Hematopoietic multipotent progenitor cell treated with erythropoietin and hydrocortisone succinate and interleukin-3 and kit ligand, for 17 days (in vitro differentiated cells): Measurements from ENCODE around the gene AICDA.
"Not testable (repeated sequence)": the region's sequence is repeated elsewhere in the genome, so short reads cannot be mapped to it uniquely, and the experiment has no call there.

Experiments
- DNase-seq: peaks from one replicate; pipeline ENCODE4 v3.0.0-alpha.2; 2015; ENCODE audit warnings: low spot score

Gene AICDA

GRCh38 chr12:8609061-8609570, 3.5 kb downstream of the AICDA start:
- DNase-seq, result peak; percentile 22

DNA sequence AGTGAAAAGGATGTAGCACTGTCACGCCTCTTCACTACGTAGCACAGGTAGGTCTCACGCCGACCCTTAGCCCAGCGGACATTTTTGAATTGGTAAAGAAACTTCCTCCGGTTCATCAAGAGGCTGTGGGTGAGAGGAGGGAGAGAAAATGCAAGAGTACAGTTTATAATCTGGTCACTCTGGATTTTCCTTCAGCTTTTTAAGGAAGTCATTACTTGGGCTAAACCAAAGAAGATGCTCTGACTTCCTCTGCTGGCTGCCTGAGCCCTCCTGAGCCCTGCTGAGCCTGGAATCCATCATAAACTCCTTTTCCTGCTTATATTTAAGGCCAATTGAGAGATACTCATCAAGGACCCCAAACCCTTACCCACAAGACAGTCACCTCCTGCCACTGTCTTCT, 5.8 kb downstream of the AICDA start:
- DNase-seq, result no peak

- no peak for DNase-seq
Measured at GRCh38 chr12:8605057-8605456, 7.6 kb downstream of the AICDA start.

DNA sequence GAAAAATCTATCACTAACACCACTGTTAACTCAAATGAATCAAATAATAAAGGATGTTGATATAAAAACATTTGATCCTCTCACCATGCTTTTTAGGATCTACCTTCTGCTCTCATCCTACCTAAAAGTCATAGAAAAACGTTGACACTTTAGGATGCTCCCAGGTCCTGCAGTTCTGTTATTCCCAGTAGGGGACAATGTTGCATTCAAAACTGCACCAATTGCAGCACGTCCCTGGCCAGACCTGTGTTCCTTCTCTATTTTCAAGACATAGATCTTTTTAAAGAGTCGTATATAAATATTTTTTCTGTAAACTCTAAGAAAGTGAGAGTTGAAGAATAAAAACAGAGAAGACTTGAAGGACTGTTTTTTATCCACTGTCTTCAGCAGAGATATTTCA, 8.8 kb downstream of the AICDA start:
- DNase-seq, result no peak

DNA sequence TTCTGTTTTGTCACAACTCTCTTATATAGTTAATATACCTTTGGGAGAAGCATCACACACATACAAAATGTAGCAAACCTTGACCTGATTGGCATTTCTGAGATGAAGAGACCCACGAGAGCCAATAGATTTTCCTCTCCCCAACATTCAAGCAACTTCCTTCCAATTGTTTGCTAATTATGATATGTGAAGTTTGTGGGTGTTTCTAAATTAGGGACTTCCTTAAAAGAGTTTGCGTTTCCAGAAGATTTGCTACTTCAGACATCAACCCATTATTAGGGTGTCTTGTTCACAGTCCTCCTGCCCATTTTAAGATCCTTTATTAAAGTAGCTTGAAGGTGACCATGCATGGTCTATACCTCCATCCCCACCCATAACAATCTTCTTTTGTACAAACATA, 9.4 kb downstream of the AICDA start:
- no peak for DNase-seq

DNA sequence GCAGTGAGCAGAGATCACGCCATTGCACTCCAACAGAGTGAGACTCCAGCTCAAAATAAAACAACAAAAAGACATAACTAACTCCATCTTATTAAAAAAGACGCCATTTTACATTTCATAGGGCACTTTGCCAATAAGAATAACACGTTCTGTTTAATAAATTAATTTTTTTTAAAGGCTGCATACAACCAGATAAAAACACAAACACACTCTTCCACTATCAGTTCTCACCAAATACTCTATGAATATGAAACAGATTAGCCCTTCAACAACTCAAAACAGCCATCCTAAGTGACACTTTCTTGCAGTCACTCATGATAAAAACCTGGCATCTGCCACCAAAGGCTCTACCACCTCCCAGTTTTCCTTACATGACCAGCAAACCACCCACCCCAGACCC, 16.1 kb downstream of the AICDA start:
- DNase-seq, result peak; percentile 12

- DNase-seq, result no peak
Measured at GRCh38 chr12:8594072-8594471, 18.6 kb downstream of the AICDA start.

DNA sequence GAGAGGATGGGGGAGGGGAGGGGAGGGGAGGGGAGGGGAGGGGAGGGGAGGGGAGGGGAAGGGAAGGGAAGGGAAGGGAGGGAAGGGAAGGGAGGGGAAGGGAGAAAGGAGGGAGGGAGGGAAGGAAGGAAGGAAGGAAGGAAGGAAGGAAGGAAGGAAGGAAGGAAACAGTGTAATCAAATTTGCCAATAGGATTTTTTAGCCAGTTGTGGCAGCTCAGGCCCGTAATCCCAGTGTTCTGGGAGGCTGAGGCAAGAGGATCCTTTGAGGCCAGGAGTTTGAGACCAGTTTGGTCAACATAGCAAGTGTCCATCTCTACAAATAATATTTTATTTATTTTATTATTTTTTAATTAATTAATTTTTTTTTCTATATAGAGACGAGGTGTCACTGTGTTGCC, 19.4 kb downstream of the AICDA start:
- no peak for DNase-seq

DNA sequence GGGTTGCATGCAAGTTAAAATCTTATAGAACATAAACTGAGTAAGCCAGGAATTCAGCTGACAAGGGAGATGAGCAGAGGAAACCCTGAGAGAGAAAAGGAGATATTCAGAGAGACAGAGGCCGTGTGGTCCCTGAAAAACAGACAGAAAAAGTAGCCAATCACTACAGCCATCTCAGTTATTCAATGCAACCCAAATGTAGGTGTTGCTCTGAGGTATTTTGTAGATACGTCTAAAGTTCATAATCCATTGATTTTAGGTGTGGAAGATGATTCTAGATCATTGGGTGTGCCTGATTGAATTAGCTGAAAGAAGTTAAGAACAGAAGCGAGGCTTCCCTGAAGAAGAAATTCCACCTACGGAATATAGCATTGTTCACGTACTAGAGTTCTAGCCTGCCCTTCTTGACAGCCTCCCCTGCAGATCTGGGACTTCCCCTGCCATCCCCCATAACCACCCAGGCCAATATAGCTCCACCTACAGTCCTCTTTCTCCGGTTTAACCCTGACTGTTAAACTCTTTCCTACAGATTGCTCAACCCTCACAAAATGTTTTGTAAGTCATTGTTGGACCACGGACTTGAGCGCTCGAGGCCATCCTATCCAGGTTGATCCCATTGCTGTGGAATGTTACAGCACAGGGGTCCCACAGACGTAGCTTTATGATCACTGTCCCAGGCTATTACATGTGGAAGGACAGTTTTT, 21.7 kb downstream of the AICDA start:
- DNase-seq, result no peak

DNA sequence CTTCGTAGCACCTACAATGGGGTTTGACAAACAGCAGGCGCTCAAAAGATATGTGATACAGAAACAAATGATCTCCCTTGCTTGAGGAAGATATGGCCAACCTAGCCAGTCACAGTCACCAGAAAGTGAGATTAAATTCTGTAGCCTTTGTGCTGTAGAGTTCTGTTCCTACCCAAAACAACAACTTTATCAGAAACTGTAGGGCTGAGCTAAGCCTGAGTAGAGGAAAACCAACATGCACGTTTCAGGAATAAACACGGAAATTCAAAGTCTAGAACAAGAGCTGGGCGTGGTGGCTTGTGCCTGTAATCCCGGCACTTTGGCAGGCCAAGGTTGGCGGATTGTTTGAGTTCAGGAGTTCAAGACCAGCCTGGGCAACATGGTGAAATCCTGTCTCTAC, 23.0 kb downstream of the AICDA start:
- DNase-seq, result no peak

GRCh38 chr12:8584478-8584877, 28.2 kb downstream of the AICDA start:
- not testable (repeated sequence) for DNase-seq

DNA sequence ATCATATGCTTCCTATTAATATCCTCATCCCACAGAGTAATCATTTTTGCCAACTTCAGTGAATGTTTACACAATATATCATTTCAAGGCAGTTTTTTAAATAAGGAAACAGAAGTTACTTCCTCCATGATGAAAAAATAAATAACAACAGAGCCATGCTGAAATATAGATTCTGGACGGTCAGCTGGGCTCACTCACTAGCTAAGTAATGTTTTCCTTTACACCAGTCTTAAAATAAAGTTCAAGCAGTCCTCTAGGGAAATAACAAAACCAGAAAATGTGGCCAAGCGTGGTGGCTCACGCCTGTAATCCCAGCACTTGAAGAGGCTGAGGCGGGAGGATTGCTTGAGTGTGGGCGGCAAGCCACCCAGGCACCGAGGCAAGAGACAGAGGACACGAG, 28.7 kb downstream of the AICDA start:
- no peak for DNase-seq

DNA sequence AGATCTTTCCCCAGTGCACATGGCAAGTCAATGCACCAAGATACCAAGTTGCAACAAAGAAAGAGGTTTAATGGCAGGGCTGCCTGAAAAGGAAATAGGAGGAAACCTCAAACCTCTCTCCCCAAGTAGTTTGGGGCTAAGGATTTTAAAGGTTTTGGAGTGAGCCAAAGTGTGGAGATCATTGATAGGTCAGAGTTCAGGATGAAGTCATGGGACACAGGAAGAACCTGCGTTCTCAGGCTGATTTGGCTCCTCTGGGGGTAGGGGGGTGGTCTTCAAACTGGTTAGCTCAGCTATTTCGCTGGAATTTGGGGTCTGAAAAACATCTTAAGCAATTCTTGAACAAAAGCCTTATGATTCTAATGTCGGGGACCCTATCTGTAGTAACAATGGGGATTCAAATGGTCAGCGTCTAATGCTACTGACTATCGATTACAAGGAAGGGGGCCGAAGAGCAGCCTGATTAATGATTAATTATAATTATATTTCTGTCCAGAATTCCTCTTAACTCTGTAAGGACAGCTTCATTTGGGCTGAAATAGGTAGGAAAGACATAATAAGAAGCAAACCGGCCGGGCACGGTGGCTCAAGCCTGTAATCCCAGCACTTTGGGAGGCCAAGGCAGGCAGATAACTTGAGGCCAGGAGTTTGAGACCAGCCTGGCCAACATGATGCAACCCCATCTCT, 31.4 kb downstream of the AICDA start:
- no peak for DNase-seq

DNA sequence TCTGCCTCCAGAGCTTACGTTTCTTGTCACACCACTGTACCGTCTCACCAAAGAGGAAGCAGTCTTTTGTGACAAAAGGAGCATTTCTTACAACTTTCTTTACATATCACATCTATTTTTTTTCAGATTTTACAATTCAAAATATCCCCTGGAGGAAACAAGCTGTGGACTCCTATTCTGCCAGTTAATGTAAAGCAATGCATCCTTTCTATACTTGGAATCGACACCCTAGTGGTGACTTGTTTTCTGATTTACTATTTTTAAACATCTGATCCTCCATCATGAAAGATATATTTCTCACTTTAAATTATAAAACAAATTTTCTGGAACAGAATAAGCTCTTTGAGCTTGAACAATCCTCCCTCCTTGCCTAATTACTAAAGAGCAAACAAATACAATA, 34.8 kb downstream of the AICDA start:
- DNase-seq, result no peak

DNA sequence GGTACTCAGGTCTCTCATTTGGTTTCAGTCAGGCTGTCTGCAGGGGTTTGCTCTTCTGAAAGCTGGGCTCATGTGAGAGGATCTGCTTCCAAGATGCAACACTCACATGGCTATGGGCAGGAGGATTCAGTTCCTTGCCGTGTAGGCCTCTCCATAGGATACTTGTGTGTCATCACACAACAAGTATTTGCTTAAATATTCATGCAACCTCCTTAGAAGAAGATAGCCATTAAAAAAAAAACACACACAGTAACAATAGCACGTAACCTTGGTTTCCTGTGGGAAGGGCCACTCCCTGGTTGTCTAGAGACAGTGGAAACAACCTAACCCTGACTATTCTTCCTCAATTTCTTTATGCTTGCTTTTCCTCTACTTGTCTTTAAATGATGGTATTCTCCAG, 40.2 kb downstream of the AICDA start:
- DNase-seq, result no peak

DNA sequence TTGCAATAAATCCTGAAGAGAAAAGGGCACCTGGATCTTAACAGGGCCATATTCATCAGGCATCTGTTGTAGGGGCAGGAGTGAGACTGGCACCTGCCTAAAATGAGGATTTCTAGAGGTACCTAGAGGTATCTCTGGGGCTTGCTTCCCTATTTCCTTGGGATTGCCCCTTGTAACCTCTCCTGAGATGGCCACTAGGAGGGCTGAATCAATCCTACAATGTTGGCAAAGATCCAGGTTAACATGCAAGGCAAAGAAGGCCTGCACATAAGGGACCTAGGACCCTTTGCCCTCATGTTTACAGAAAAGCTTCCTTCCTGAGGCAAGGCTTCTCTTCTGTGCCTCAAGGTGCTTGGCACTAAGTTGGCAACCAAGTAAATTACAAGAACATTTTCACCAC, 46.1 kb downstream of the AICDA start:
- no peak for DNase-seq

- DNase-seq, result not testable (repeated sequence)
Measured at GRCh38 chr12:8566052-8566451, 46.6 kb downstream of the AICDA start.

GRCh38 chr12:8564656-8565055, 48.0 kb downstream of the AICDA start:
- DNase-seq, result no peak

DNA sequence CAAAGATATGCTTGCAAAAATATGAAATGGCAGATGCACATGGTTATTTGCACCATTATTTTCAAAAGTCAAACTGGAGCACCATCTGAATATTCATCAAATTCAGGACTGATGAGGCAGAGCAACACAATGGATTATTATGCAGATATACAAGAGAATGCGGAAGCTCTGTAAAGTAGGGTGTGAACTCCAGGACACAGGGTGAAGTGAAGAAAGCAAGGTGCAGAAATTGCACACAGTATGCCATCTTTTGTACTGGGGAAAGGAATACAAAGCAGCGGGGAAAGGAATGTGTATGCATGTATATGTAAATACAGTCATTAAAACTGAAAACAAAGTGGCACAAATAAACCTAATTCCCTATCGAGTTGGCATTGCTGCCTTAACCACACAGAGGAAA, 49.3 kb downstream of the AICDA start:
- DNase-seq, result no peak

DNA sequence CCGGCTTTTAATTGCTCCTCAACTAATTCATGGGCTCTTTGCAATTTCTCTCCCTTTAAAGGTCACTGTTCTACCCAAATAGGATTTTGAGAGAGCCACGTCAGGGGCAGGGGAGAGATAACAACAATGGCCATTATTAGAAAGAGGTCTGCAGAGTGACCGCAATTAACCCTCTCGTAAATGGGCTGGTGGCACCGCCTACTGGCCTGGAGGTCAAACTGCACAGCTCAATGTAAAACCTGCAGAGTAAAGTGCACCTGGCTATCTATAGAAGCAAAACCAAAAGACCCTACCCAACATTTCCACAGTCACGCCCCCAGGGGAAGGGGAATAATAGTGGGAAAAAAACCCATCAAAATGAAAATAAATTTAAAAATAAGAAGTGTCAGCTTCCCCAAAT, 50.3 kb downstream of the AICDA start:
- no peak for DNase-seq

DNA sequence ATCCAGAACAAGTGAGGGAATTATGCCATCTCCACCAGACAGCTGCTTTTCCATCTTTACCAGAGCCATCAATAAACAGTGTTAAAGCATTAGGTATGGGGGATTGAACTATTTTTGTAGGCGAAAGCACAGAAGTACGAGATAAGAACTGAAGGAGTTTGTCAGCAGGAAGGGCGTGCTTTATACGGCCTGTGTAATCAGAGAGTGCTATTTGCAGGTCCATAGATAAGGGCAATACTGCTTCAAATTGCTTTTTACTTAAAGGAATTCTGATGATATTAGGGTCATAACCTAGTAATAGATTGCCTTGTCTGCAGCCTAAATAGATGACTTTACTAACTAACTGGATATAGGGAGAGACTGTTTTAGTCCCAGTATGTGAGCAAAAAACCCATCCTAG, 51.6 kb downstream of the AICDA start:
- no peak for DNase-seq

DNA sequence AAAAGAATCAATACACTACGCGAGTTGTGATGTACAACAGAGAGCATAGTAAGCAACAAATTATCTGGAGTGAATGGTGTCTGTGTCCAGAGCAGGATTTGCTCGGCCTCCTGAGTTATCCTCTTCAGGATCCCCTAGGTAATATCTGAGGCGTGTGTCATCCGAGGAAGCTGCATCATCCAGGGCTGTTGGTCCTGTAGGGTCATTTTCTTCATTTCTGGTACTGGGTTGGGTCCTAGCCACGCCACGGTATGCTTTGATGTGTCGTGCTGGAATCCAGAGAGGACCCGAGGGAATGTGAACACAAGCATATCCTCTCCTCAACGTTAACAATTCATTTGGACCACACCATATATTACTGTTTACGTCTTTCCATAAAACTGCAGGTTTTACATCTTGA, 53.0 kb downstream of the AICDA start:
- DNase-seq, result no peak

DNA sequence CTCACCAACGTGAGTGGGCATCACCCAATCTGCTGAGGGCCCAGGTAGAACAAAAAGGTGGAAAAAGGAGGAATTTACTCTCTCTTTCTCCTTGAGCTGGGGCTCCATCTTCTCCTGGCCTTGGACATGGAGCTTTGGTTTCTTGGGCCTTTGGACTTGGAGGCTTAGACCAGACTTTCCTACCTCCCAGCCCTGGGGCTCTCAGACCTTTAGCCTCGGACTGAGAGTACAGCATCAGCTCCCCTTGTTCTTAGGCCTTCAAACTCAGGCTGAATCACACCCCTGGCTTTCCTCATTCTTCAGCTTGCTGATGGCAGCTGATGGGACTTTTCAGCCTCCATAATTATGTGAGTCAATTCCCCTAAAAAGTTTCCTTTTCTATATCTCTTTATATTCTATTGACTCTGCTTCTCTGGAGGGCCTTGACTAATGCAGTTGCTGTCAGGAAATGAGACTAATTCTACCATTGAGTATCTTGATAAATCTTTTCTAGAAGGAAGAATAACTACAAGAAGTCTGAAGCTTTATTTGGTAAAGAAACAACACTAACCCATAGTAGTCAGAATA, 56.0 kb downstream of the AICDA start:
- no peak for DNase-seq
